IPS-18a (cell line): ENCODE measurements around the gene APLP1.
"Not testable (repeated sequence)": the region's sequence is repeated elsewhere in the genome, so short reads cannot be mapped to it uniquely, and the experiment has no call there.

ENCODE experiments used
- H3K27ac ChIP-seq: one replicate; pipeline ENCODE4 v1.5.1; 2013; ENCODE audit warnings: low read length
- H3K27me3 ChIP-seq: one replicate; pipeline ENCODE4 v1.6.1; 2013; ENCODE audit warnings: mild to moderate bottlenecking, low read length; ENCODE audit not compliant: control insufficient read depth, insufficient read depth
- H3K36me3 ChIP-seq: one replicate; pipeline ENCODE4 v1.6.1; 2013; ENCODE audit warnings: low read depth, low read length; ENCODE audit not compliant: control insufficient read depth
- H3K4me1 ChIP-seq: one replicate; pipeline ENCODE4 v1.6.1; 2013; ENCODE audit warnings: low read depth, low read length; ENCODE audit not compliant: control insufficient read depth
- H3K4me3 ChIP-seq: one replicate; pipeline ENCODE4 v1.5.1; 2013; ENCODE audit warnings: low read length
- H3K9ac ChIP-seq: one replicate; pipeline ENCODE4 v1.6.1; 2013; ENCODE audit warnings: mild to moderate bottlenecking, low read length, moderate library complexity
- H3K9me3 ChIP-seq: one replicate; pipeline ENCODE4 v1.6.1; 2013; ENCODE audit warnings: low read depth, low read length; ENCODE audit not compliant: control insufficient read depth

Gene APLP1

GRCh38 chr19:35889370-35890112, 21.2 kb downstream of the APLP1 start:
- no peaks in the 10 kb centered on the region for H3K4me1 ChIP-seq
- no peaks in the 10 kb centered on the region for H3K27me3 ChIP-seq
- H3K36me3 ChIP-seq: peaks cover 34% of the 10 kb centered on the region
- H3K4me3 ChIP-seq: no peak overlapping the region
- no peak overlapping the region for H3K27ac ChIP-seq
- no peak overlapping the region for H3K9ac ChIP-seq
- no peaks in the 10 kb centered on the region for H3K9me3 ChIP-seq

DNA sequence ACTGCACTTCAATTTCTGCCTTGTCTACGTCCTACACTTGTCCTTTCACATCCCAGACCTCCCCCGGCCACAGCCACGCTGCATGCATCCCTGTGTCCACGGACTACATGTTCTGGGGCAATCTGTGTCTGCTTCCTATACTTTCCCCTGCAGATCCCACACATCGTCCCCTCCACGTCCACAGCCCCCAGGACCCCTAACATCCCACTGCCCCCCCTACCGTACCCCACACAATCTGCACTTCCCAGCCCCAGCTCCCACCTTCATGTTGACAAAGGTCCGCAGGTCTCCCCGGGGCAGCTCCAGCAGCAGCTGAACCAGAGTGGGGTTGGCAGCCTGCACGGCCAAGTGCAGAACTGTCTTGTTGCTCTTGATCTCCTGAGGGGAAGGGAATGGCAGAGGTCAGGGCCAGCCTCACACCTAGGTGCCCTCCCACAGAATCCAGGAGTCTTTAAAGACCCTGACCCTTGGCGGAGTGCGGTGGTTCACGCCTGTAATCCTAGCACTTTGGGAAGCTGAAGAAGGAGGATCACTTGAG, 21.8 kb downstream of the APLP1 start:
- Histone ChIP-seq H3K9me3 (no peaks in the 10 kb centered on the region), H3K4me3 (no peak overlapping the region), H3K4me1 (no peaks in the 10 kb centered on the region), H3K27me3 (no peaks in the 10 kb centered on the region), H3K9ac (no peak overlapping the region), H3K27ac (no peak overlapping the region), H3K36me3 (peaks cover 34% of the 10 kb centered on the region)

- not testable (repeated sequence) for H3K27ac ChIP-seq, H3K4me3 ChIP-seq, H3K4me1 ChIP-seq, H3K9me3 ChIP-seq, H3K27me3 ChIP-seq, H3K9ac ChIP-seq
- H3K36me3 ChIP-seq: peaks cover 42% of the 10 kb centered on the region
Observed at GRCh38 chr19:35891819-35892218, 23.4 kb downstream of the APLP1 start.

GRCh38 chr19:35894342-35894741, 26.0 kb downstream of the APLP1 start:
- peaks cover 36% of the 10 kb centered on the region for H3K36me3 ChIP-seq
- no peak overlapping the region for H3K4me3 ChIP-seq
- no peaks in the 10 kb centered on the region for H3K4me1 ChIP-seq
- no peaks in the 10 kb centered on the region for H3K9me3 ChIP-seq
- H3K27me3 ChIP-seq: no peaks in the 10 kb centered on the region
- H3K27ac ChIP-seq: no peak overlapping the region
- H3K9ac ChIP-seq: no peak overlapping the region

DNA sequence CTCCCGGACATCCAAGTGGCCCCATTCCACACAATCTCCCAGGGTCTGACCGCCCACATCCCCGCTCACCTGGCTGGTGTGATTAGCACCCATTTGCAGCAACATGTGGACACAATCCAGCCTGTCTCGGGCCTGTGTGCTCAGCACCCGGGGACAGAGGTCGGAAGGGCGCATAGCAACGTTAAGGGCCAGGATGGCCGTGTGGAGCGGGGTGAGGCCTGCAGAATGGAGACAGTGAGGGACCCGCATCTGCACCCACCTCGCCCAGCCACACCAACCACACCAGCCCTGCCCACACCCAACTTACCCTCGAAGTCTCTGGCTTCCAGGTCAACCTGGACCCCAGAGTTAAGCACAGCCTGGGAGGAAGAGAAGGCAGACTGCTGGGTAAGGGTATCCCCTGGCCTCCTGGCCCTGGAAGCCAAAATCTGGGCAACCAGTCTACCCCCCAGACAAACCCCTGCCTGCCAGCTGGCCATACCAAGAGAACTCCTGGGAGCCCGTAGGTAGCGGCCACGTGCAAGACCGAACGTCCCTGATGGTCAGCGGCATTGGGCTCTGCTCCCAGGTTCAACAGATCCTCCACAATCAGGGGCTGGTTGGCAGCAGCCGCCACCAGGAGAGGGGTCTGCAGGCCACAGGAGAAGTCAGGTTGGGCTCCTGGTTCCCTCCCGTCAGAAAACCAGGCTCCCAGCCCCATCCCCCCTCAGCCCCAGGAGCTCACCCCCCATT, 27.7 kb downstream of the APLP1 start:
- Histone ChIP-seq H3K9ac (no peak overlapping the region), H3K27me3 (no peaks in the 10 kb centered on the region), H3K9me3 (no peaks in the 10 kb centered on the region), H3K27ac (no peak overlapping the region), H3K4me3 (no peak overlapping the region), H3K36me3 (peaks cover 29% of the 10 kb centered on the region), H3K4me1 (no peaks in the 10 kb centered on the region)

DNA sequence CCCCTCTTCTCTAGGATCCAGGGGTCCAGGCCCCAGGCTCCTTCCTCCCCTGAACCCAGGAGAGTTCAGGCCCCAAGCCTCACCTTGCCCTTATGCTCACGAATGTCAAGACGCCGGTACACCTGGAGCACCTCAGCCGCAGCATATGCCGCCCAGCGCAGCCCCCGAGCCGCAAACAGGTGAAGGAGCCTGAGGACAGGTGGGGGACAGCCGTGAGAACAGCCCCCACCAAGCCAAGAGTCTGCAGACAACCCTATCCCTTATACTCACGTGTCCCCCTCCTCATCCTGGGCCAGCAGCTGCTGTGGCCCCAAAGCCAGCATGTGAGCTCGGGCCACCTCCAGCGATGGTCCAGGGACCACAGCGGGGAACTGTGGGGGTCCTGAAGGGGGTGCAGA, 28.3 kb downstream of the APLP1 start:
- Histone ChIP-seq H3K4me3 (no peak overlapping the region), H3K9me3 (no peaks in the 10 kb centered on the region), H3K4me1 (no peaks in the 10 kb centered on the region), H3K9ac (no peak overlapping the region), H3K27me3 (no peaks in the 10 kb centered on the region), H3K36me3 (peaks cover 29% of the 10 kb centered on the region), H3K27ac (no peak overlapping the region)

DNA sequence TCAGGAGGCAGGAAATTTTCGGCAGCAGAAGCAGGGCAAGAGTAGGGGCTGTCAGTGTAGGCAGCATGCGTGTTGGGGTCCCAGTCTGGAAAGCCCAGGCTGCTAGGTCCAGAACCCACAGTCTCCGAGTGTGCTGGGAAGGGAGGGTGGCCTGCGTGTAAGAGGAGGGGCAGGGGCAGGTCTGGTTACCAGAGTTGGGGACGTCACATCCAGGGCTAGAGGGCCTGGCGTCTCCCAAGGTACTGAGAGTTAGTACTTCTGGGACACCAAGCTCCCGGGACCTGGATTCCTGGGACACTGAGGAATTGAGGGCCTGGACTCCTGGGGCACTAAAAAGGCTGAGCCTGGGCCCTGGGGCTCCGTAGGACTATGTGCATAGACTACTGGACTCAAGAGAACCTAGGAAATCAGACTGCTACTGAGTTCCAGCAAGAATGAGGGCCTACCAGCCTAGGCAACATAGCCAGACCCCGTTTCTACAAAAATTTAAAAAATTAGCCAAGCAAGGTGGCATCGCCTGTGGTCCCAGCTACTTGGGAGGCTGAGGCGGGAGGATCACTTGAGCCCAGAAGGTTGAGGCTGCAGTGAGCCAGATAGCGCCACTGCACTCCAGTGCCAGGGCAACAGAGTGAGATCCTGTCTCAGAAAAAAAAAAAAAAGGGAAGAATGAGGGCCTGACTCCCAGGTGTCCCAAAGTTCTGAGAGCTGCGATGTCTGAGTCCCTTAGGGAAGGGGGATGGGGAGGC, 29.5 kb downstream of the APLP1 start:
- Histone ChIP-seq H3K9me3 (no peaks in the 10 kb centered on the region), H3K9ac (no peak overlapping the region), H3K4me3 (peak overlapping the region; percentile 85), H3K27me3 (peaks cover 10% of the 10 kb centered on the region), H3K4me1 (no peaks in the 10 kb centered on the region), H3K27ac (no peak overlapping the region), H3K36me3 (peaks cover 24% of the 10 kb centered on the region)

- H3K4me3 ChIP-seq: peak overlapping the region; percentile 85
- H3K36me3 ChIP-seq: peaks cover 20% of the 10 kb centered on the region
- H3K27ac ChIP-seq: no peak overlapping the region
- H3K27me3 ChIP-seq: peaks cover 13% of the 10 kb centered on the region
- no peaks in the 10 kb centered on the region for H3K9me3 ChIP-seq
- H3K4me1 ChIP-seq: no peaks in the 10 kb centered on the region
- H3K9ac ChIP-seq: peak overlapping the region; percentile 61
Observed at GRCh38 chr19:35898499-35898809, 30.1 kb downstream of the APLP1 start.

DNA sequence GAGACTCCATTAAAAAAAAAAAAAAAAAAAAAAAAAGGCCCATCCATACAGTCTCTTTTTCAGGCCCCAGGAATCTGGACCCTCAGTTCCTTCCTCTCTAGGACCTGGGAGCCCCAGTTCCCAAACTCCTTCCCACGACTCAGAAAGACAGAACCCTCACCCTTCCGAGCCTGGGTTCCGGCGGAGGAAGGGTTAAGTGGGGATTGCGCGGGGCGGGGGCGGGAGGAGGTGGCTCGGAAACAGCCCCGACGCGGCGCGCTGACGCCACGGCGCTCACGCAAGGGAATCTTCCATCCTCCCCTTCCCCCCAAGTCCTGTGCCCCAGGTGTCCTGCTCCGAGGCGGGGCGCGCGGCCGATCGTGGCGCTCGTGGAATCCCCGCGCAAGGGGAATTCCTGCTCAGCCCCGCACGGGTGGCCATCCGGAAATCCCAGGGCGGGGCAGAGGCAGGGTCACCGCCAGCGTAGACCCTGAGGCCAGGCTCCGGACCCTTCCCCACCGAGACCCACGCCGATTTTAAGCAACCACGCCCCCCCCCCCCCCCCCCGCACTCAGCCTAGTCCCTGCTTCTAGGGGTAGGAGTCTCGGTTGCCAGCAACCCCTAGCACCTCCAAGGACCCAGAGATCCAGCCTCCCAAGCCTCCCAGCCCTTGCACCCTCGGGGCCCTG, 31.3 kb downstream of the APLP1 start:
- Histone ChIP-seq H3K27ac (no peak overlapping the region), H3K9ac (peak overlapping the region; percentile 62), H3K4me3 (peak overlapping the region; percentile 85), H3K9me3 (no peaks in the 10 kb centered on the region), H3K36me3 (peaks cover 13% of the 10 kb centered on the region), H3K4me1 (no peaks in the 10 kb centered on the region), H3K27me3 (peaks cover 13% of the 10 kb centered on the region)

DNA sequence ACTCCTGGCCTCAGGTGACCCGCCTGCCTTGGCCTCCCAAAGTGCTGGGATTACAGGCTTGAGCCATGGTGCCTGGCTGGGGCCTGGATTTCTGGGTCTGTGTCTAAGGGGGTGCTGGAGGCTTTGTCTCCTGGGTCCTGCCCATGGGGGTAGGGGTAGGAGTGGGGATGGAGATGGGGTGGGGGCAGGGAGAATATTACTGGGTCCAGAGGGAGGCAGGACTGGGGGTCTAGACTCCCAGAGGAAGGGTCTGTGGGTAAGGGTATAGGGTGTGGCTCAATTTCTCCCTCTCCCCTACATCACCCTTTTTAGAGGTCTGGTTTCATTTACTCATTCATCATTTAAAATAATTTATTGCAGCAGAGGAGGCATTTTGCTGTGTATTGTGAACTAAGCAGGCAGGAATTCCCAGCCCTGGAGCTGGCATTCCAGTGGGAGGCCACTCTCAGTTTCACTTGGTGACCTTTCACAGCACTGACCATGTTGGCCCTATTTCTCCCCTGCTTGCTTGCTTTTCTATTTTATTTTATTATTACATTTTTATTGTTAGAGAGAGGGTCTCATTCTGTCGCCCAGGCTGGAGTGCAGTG, 32.8 kb downstream of the APLP1 start:
- peaks cover 11% of the 10 kb centered on the region for H3K36me3 ChIP-seq
- H3K27me3 ChIP-seq: peaks cover 13% of the 10 kb centered on the region
- no peaks in the 10 kb centered on the region for H3K9me3 ChIP-seq
- no peak overlapping the region for H3K27ac ChIP-seq
- no peaks in the 10 kb centered on the region for H3K4me1 ChIP-seq
- no peak overlapping the region for H3K9ac ChIP-seq
- peak overlapping the region; percentile 85 for H3K4me3 ChIP-seq
